ENCODE data around the gene AP3D1. TPM values are rescaled to one million over a fixed set of nuclear protein-coding genes. Genes with fewer than 3 reads are reported as not detected.

AP3D1 gene
- total and polyA plus RNA-seq, 8 donors = 68.8 to 128 (median 81.9) TPM

- Histone ChIP-seq H3K27me3 (no peaks in the 10 kb centered on the region), H3K4me3 (no peak overlapping the region), H3K36me3 (peaks cover 0 to 79% of the 10 kb centered on the region in 2 donors), H3K27ac (peak overlapping the region in 1 of 2 donors; percentile 68), H3K9me3 (no peaks in the 10 kb centered on the region), H3K4me1 (peaks cover 27 to 55% of the 10 kb centered on the region in 2 donors)
- DNase-seq (no peak), ATAC-seq (no peak)
- TF ChIP-seq CTCF (IDR thresholded peaks at IDR 0.05) = no peak
- intact Hi-C loops (cut with DNase I) = no loop called here
Observed at GRCh38 chr19:2188708-2189385, 37.5 kb upstream of the AP3D1 start.

- no peak for DNase-seq
Observed at GRCh38 chr19:2187159-2187558, 35.8 kb upstream of the AP3D1 start.

GRCh38 chr19:2186071-2186846, 34.9 kb upstream of the AP3D1 start:
- peaks cover 0 to 79% of the 10 kb centered on the region in 2 donors for H3K36me3 ChIP-seq
- ATAC-seq = peak; percentile 83
- no peaks in the 10 kb centered on the region for H3K9me3 ChIP-seq
- peak in 3 of 4 donors; percentile 77 to 89 (median 81) for DNase-seq
- H3K27me3 ChIP-seq = no peaks in the 10 kb centered on the region
- TF ChIP-seq CTCF (IDR thresholded peaks at IDR 0.05) = no peak
- peak overlapping the region; percentile 47 to 70 for H3K27ac ChIP-seq
- H3K4me1 ChIP-seq = peaks cover 27 to 70% of the 10 kb centered on the region in 2 donors
- no peak overlapping the region for H3K4me3 ChIP-seq
- intact Hi-C loops (cut with DNase I) = no loop called here

More at GRCh38 chr19:2187159-2187558, 35.8 kb upstream of the AP3D1 start:
- intact Hi-C loops (cut with DNase I) = no loop called here
- Histone ChIP-seq H3K4me1 (peaks cover 27 to 67% of the 10 kb centered on the region in 2 donors), H3K9me3 (no peaks in the 10 kb centered on the region), H3K27ac (peak overlapping the region; percentile 68 to 70), H3K27me3 (no peaks in the 10 kb centered on the region), H3K4me3 (no peak overlapping the region), H3K36me3 (peaks cover 0 to 79% of the 10 kb centered on the region in 2 donors)
- no peak for ATAC-seq
- TF ChIP-seq CTCF (IDR thresholded peaks at IDR 0.05) = no peak

- ATAC-seq (no peak), DNase-seq (no peak)
- intact Hi-C loops (cut with DNase I) = no loop called here
- Histone ChIP-seq H3K27ac (peak overlapping the region; percentile 47 to 70), H3K27me3 (no peaks in the 10 kb centered on the region), H3K4me1 (peaks cover 27 to 72% of the 10 kb centered on the region in 2 donors), H3K36me3 (peaks cover 0 to 79% of the 10 kb centered on the region in 2 donors), H3K4me3 (no peak overlapping the region), H3K9me3 (no peaks in the 10 kb centered on the region)
- no peak for TF ChIP-seq CTCF (IDR thresholded peaks at IDR 0.05)
Observed at GRCh38 chr19:2185734-2186070, 34.3 kb upstream of the AP3D1 start.

- intact Hi-C loops (cut with DNase I) = no loop called here
- Histone ChIP-seq H3K27me3 (no peaks in the 10 kb centered on the region), H3K4me3 (no peak overlapping the region), H3K4me1 (peaks cover 27 to 75% of the 10 kb centered on the region in 2 donors), H3K27ac (no peak overlapping the region), H3K9me3 (no peaks in the 10 kb centered on the region), H3K36me3 (peaks cover 0 to 69% of the 10 kb centered on the region in 2 donors)
- DNase-seq (no peak), ATAC-seq (no peak)
- TF ChIP-seq CTCF (IDR thresholded peaks at IDR 0.05) = no peak
Observed at GRCh38 chr19:2184422-2184975, 33.1 kb upstream of the AP3D1 start.

All from left lung (tissue), 10 donors.